Heart left ventricle (tissue), 16 donors: ENCODE data around the gene ARHGAP19. TPM values are rescaled to one million over a fixed set of nuclear protein-coding genes. Genes with fewer than 3 reads are reported as not detected.

ENCODE experiments used
- ATAC-seq, 4 donors: fragments of 200-7000 bp; cut with Tn5 transposase; one replicate each; pipeline ENCODE4 v1.9.1; 2020 to 2022; ENCODE audit warnings: moderate library complexity in 4 of 4, mild to moderate bottlenecking in 3 of 4, moderate number of reproducible peaks in 1 of 4
- DNase-seq, 5 donors: peaks; one replicate each; pipeline ENCODE4 v3.0.0-alpha.2; 2020
- H3K27ac ChIP-seq, 12 donors: fragments of 200-600 bp; sonication (generic) in 4 of 12; one replicate each; pipeline versions ENCODE4 v1.5.0 to v1.8.0; 2016 to 2022; ENCODE audit warnings: mild to moderate bottlenecking in 2 of 12
- H3K27me3 ChIP-seq, 9 donors: fragments of 200-600 bp; sonication (generic) in 2 of 9; one replicate each; pipeline versions ENCODE4 v1.5.1 to v1.8.0; 2016 to 2022; ENCODE audit warnings: mild to moderate bottlenecking in 3 of 9
- H3K36me3 ChIP-seq, 9 donors: fragments of 200-600 bp; sonication (generic) in 2 of 9; one replicate each; pipeline versions ENCODE4 v1.5.0 to v1.8.0; 2018 to 2022; ENCODE audit warnings: mild to moderate bottlenecking in 2 of 9
- H3K4me1 ChIP-seq, 12 donors: fragments of 200-600 bp; sonication (generic) in 4 of 12; one replicate each; pipeline versions ENCODE4 v1.5.0 to v1.8.0; 2016 to 2022; ENCODE audit warnings: mild to moderate bottlenecking in 3 of 12
- H3K4me3 ChIP-seq, 12 donors: fragments of 200-600 bp; sonication (generic) in 4 of 12; one replicate each; pipeline versions ENCODE4 v1.5.0 to v1.8.0; 2017 to 2022; ENCODE audit warnings: mild to moderate bottlenecking in 9 of 12, moderate library complexity in 4 of 12
- H3K9me3 ChIP-seq, 12 donors: fragments of 200-600 bp; sonication (generic) in 4 of 12; one replicate each; pipeline versions ENCODE4 v1.5.0 to v1.8.0; 2016 to 2022; ENCODE audit warnings: mild to moderate bottlenecking in 1 of 12
- CTCF ChIP-seq, 12 donors: fragments of 200-600 bp; sonication (generic) in 4 of 12; IDR thresholded peaks; one replicate each; pipeline versions ENCODE4 v1.5.0 to v1.8.0; 2018 to 2022; ENCODE audit warnings: antibody characterized with exemption in 12 of 12, mild to moderate bottlenecking in 5 of 12
- POLR2A ChIP-seq, 2 donors: fragments of 450-650 bp; IDR thresholded peaks; one replicate each; pipeline ENCODE4 v1.6.1; 2017; ENCODE audit warnings: antibody characterized with exemption in 2 of 2, mild to moderate bottlenecking in 2 of 2, moderate library complexity in 2 of 2
- WGBS, 4 donors: extraction: QIAGEN DNeasy Blood & Tissue Kit in 2 of 4; methylation state at CpG; one replicate each; pipeline versions ENCODE4 v1.1.5 to v1.1.7; 2013 to 2018; 5-methylcytosine and 5-hydroxymethylcytosine counted together
- intact Hi-C, 10 donors: fragments of 100-400 bp; cut with DNase I; formaldehyde crosslinking; loops; one replicate each; pipeline versions ENCODE4 v1.11.1 to v1.14.2; 2022
- polyA plus RNA-seq, 2 donors: library from polyadenylated mRNA; stranded (reverse); fragments of 200-250 nt; gene quantifications; one replicate each; pipeline ENCODE4 v1.2.3, GENCODE V29; 2013
- total RNA-seq, 9 donors: library from RNA; depleted of rRNA in 2 of 9; stranded (reverse); fragments of >200 nt in 2 of 9; fragmentation: NEBNext Ultra II Directional in 3 of 9; extraction: Animal tissue kit (Norgen Biotek cat#: 25700) in 3 of 9; gene quantifications; one replicate each; pipeline versions ENCODE4 v1.1.0 to v1.2.4, GENCODE V29; 2016 to 2023
- donor health status: ischemic (EF 13 %, LVEDD 7.1; RV severe dilation, severe dysfunction).
- donor health status: healthy with polysubstance abuse.
- donor health status: DM: no; HTN: yes; CAD: no.
- donor health status: DM: no; HTN: no; CAD: no.
- donor health status: ischemic (EF 25% LVEDD 6.9; RV normal size, moderate dysfunction).
- donor health status: ischemic (EF 25% LVEDD 5.7; RV mildly dilated, moderate dysfunction).
- donor health status: healthy.
- donor health status: DM: yes; HTN: yes; CAD: no.
- donor health status: ischemic (EF 35%, LVEDD 5.7; RV mildly dilated, moderate dysfunction).
- donor health status: nonischemic (EF 11% LVEDD 7.7; RV severe dilation, severe dysfunction).
- donor health status: DM: yes; HTN: yes; CAD: no.
- donor health status: PGD.
- donor health status: ischemic (EF 29% LVEDD 5.4; RV normal size, mild dysfunction).
- donor health status: nonischemic (EF 23%, LVEDD 6.1; RV moderate dilation, normal function).

The ARHGAP19 gene
- total and polyA plus RNA-seq, 11 donors, result 1.1 to 7.4 (median 4.0) TPM

- no peak overlapping the region for H3K27ac ChIP-seq
- intact Hi-C loops, result loop anchor here in 2 of 10 donors (5.0 kb wide), 3 partner anchors 37 to 57 kb away; partner anchors contain the start of genes FRAT1 (in 1 of the 2) and FRAT2 (in 1 of the 2)
- H3K27me3 ChIP-seq, result no peaks in the 10 kb centered on the region
- no peaks in the 10 kb centered on the region for H3K36me3 ChIP-seq
- DNase-seq (no peak), ATAC-seq (no peak)
- peaks cover 0 to 25% (median 11%) of the 10 kb centered on the region in 12 donors for H3K4me1 ChIP-seq
- no peak overlapping the region for H3K4me3 ChIP-seq
- no peaks in the 10 kb centered on the region for H3K9me3 ChIP-seq
- 76 to 92% (median 91%) methylated on average over 3 of the region's 3 CpGs for WGBS, 4 donors
- TF ChIP-seq POLR2A (IDR thresholded peaks at IDR 0.05) (no peak), CTCF (IDR thresholded peaks at IDR 0.05) (no peak)
Observed at GRCh38 chr10:97280783-97281182, 11.7 kb downstream of the ARHGAP19 start.

- Histone ChIP-seq H3K4me3 (no peak overlapping the region), H3K4me1 (peaks cover 0 to 25% (median 11%) of the 10 kb centered on the region in 12 donors), H3K27me3 (no peaks in the 10 kb centered on the region), H3K36me3 (no peaks in the 10 kb centered on the region), H3K9me3 (no peaks in the 10 kb centered on the region), H3K27ac (peak overlapping the region in 11 of 12 donors; percentile 2 to 64 (median 42))
- intact Hi-C loops, result loop anchor here in 7 of 10 donors (2.0 to 10.0 kb wide), 8 partner anchors 38 to 78 kb away; partner anchors contain the start of genes FRAT2 (in 4 of the 7) and FRAT1 (in 2 of the 7)
- ATAC-seq, result no peak
- WGBS, 4 donors, result 76 to 82% (median 79%) methylated on average over 9 of the region's 9 CpGs
- no peak for DNase-seq
- TF ChIP-seq POLR2A (IDR thresholded peaks at IDR 0.05) (no peak), CTCF (IDR thresholded peaks at IDR 0.05) (no peak)
Observed at GRCh38 chr10:97279121-97279815, 13.2 kb downstream of the ARHGAP19 start.

- H3K4me3 ChIP-seq, result no peak overlapping the region
- intact Hi-C loops, result loop anchor here in 7 of 10 donors (2.0 to 10.0 kb wide), 8 partner anchors 39 to 79 kb away; partner anchors contain the start of genes FRAT2 (in 4 of the 7) and FRAT1 (in 2 of the 7)
- no peak for DNase-seq
Observed at GRCh38 chr10:97278491-97278989, 13.9 kb downstream of the ARHGAP19 start.

More at GRCh38 chr10:97278491-97278989, 13.9 kb downstream of the ARHGAP19 start:
- peak; percentile 83 to 94 (median 90) for ATAC-seq
- H3K4me1 ChIP-seq, result peaks cover 0 to 25% (median 11%) of the 10 kb centered on the region in 12 donors
- TF ChIP-seq CTCF (IDR thresholded peaks at IDR 0.05) (peak; percentile 60 to 83 (median 72)), POLR2A (IDR thresholded peaks at IDR 0.05) (no peak)
- no peaks in the 10 kb centered on the region for H3K9me3 ChIP-seq
- H3K27ac ChIP-seq, result peak overlapping the region in 10 of 12 donors; percentile 11 to 64 (median 44)
- H3K27me3 ChIP-seq, result no peaks in the 10 kb centered on the region
- H3K36me3 ChIP-seq, result no peaks in the 10 kb centered on the region
